Measurements from ENCODE around the gene TMEM255B. TPM values are rescaled to one million over a fixed set of nuclear protein-coding genes. Genes with fewer than 3 reads are reported as not detected.

The TMEM255B gene
- total RNA-seq, 1 experiment from 2014 or later, result 7.0 TPM

DNA sequence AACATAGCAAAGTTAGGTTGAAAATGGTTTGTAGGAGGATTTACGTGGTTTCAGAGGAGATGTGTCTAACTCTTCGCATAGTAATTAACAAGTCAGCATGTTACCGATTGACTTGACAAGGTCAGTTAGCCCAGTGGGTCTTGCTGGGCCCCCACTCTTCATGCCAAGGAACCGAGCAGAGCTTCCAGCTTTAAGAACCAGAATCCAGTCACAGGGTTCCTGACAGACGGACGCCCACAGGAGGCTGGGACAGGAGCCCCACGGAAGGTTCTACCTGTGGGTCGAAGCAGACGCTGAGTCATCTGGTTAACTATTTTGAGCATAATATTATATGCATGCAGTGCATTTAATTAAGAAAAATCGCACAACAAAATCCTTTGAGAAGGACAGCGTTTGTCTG is 3.5 kb downstream of the TMEM255B start:
- H3K9me3 Mint-ChIP-seq (ENCODE audit: unreplicated experiment), result no peaks in the 10 kb centered on the region
- peaks cover 6% of the 10 kb centered on the region for H3K4me1 Mint-ChIP-seq (ENCODE audit: insufficient read depth, unreplicated experiment)
- intact Hi-C loops (cut with micrococcal nuclease), result no loop called here
- H3K4me3 Mint-ChIP-seq (ENCODE audit: unreplicated experiment), result no peak overlapping the region
- no peaks in the 10 kb centered on the region for H3K27me3 Mint-ChIP-seq (ENCODE audit: insufficient read depth, unreplicated experiment)
- peaks cover 5% of the 10 kb centered on the region for H3K36me3 Mint-ChIP-seq (ENCODE audit: insufficient read depth, unreplicated experiment)
- no peak for DNase-seq (ENCODE audit: unreplicated experiment)
- ChIA-PET CTCF (interaction anchor here (0.6 kb wide), 1 partner anchor 16 kb away, joined by 3 read pairs; no protein-coding TSS in a partner anchor), POLR2A (no interaction called here)
- H3K27ac Mint-ChIP-seq (ENCODE audit: low read depth, unreplicated experiment), result no peak overlapping the region
- BruUV-seq (replicated peaks), result no TSS peak
- TF ChIP-seq, protein P1, sequence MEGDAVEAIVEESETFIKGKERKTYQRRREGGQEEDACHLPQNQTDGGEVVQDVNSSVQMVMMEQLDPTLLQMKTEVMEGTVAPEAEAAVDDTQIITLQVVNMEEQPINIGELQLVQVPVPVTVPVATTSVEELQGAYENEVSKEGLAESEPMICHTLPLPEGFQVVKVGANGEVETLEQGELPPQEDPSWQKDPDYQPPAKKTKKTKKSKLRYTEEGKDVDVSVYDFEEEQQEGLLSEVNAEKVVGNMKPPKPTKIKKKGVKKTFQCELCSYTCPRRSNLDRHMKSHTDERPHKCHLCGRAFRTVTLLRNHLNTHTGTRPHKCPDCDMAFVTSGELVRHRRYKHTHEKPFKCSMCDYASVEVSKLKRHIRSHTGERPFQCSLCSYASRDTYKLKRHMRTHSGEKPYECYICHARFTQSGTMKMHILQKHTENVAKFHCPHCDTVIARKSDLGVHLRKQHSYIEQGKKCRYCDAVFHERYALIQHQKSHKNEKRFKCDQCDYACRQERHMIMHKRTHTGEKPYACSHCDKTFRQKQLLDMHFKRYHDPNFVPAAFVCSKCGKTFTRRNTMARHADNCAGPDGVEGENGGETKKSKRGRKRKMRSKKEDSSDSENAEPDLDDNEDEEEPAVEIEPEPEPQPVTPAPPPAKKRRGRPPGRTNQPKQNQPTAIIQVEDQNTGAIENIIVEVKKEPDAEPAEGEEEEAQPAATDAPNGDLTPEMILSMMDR (IDR thresholded peaks at IDR 0.05; ENCODE audit: unreplicated experiment), result no peak

DNA sequence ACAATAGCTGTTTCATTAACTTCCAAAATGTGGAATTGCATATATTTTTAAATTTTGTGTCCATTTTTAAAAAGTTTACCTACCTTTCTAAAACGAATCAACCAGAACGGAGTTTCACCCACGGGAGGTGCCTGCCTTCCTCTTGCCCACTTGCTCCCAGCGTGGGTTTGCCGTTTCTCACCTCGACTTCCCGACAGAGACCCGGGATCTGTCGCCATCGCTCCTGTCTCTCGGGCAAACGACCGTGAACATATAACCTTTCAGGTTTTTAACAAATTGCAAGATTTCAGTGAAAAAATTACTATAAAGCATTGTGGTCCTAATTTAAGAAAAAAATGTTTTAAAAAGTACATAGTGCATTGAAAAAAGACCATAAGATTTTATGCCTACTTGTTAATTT is 4.2 kb downstream of the TMEM255B start:
- ChIA-PET POLR2A (no interaction called here), CTCF (interaction anchor here (0.6 kb wide), 1 partner anchor 15 kb away, joined by 3 read pairs; no protein-coding TSS in a partner anchor)
- intact Hi-C loops (cut with micrococcal nuclease), result no loop called here
- no peaks in the 10 kb centered on the region for H3K27me3 Mint-ChIP-seq (ENCODE audit: insufficient read depth, unreplicated experiment)
- H3K4me3 Mint-ChIP-seq (ENCODE audit: unreplicated experiment), result no peak overlapping the region
- H3K9me3 Mint-ChIP-seq (ENCODE audit: unreplicated experiment), result no peaks in the 10 kb centered on the region
- no peak for DNase-seq (ENCODE audit: unreplicated experiment)
- peaks cover 6% of the 10 kb centered on the region for H3K4me1 Mint-ChIP-seq (ENCODE audit: insufficient read depth, unreplicated experiment)
- H3K36me3 Mint-ChIP-seq (ENCODE audit: insufficient read depth, unreplicated experiment), result peaks cover 5% of the 10 kb centered on the region
- no TSS peak for BruUV-seq (replicated peaks)
- no peak overlapping the region for H3K27ac Mint-ChIP-seq (ENCODE audit: low read depth, unreplicated experiment)
- TF ChIP-seq, protein P1 (IDR thresholded peaks at IDR 0.05; ENCODE audit: unreplicated experiment), result no peak

DNA sequence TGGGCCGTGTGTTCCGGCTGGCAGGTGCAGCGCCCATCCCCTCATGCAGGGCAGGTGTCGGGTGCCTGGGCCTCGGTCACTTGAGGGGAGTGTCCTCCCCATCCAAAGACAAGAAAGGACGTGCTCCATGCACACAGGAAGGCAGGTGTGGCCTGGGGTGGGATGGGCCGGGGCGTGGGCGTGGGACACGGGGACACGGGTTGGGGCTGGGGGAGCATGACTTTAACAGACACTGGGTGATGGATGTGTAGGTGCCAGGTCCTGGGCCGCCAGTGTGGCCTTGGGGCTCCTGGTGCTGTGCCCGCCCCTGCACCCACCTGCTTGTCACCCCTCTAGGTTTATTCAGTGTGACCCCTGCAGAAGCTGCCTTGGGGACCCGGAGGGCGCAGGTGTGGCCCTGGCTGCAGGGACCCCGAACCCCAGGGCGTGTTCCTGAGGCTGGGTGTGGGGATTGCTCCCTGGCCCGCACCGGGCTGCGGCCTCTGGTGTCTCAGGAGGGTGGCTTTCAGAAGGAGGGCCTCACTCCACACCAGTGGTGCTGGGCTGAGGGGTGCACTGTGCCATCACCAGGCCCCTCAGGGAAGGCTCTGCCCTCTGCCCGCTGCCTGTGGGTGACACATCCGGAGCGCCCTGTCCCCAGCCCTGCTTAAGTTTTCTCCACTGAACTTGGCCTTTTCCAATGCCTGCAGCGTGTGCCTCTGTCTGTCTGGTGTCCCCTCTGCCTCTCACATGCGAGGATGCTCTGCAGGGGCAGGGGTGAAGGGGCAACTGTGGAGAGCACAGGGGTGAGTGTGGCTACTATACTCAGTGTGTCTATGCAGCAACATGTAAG is 5.2 kb downstream of the TMEM255B start:
- TF ChIP-seq, protein P1 (IDR thresholded peaks at IDR 0.05; ENCODE audit: unreplicated experiment), result no peak
- peaks cover 5% of the 10 kb centered on the region for H3K36me3 Mint-ChIP-seq (ENCODE audit: insufficient read depth, unreplicated experiment)
- ChIA-PET CTCF (no interaction called here), POLR2A (no interaction called here)
- intact Hi-C loops (cut with micrococcal nuclease), result no loop called here
- no peak for DNase-seq (ENCODE audit: unreplicated experiment)
- H3K27ac Mint-ChIP-seq (ENCODE audit: low read depth, unreplicated experiment), result no peak overlapping the region
- no peak overlapping the region for H3K4me3 Mint-ChIP-seq (ENCODE audit: unreplicated experiment)
- peaks cover 6% of the 10 kb centered on the region for H3K4me1 Mint-ChIP-seq (ENCODE audit: insufficient read depth, unreplicated experiment)
- BruUV-seq (replicated peaks), result no TSS peak
- H3K9me3 Mint-ChIP-seq (ENCODE audit: unreplicated experiment), result no peaks in the 10 kb centered on the region
- H3K27me3 Mint-ChIP-seq (ENCODE audit: insufficient read depth, unreplicated experiment), result no peaks in the 10 kb centered on the region

DNA sequence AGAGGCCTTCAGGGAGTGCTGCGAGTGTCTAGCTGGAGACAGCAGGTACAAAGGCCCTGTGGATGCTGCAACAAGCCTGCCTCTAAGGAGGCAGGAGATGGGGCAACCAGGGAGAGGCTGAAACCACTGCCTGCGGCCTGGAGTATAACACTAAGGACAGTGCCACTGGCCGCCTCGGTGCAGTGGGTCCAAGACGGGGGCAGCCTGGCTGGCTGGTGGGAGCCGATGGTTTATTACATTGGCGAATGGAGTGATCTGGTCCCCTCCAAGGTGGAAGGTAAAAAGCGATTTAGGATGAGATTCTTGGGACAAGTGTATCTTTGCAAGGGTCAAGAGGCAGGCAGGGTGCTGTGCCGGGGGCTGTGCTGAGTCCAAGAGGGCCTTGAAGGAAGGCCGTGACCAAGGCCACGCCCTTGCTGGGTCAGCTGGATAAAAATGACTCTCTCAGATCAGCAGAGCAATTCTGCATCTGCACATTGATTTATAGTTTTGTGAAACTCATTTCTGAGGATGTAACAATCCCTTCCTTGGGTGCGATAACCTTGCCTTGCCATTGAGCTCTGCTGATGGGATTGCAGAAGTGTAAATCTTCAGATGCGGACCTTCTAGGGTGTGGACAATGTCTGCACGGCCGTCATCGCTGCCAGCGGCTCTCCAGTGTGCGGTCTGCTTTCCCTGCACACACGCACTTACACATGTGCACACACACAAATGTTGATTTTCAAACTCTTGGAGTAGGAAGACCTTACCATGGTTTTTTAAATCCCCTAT is 6.0 kb downstream of the TMEM255B start:
- H3K4me3 Mint-ChIP-seq (ENCODE audit: unreplicated experiment), result no peak overlapping the region
- no peak for DNase-seq (ENCODE audit: unreplicated experiment)
- ChIA-PET CTCF (no interaction called here), POLR2A (no interaction called here)
- no peak overlapping the region for H3K27ac Mint-ChIP-seq (ENCODE audit: low read depth, unreplicated experiment)
- intact Hi-C loops (cut with micrococcal nuclease), result no loop called here
- H3K4me1 Mint-ChIP-seq (ENCODE audit: insufficient read depth, unreplicated experiment), result peaks cover 6% of the 10 kb centered on the region
- H3K27me3 Mint-ChIP-seq (ENCODE audit: insufficient read depth, unreplicated experiment), result no peaks in the 10 kb centered on the region
- TF ChIP-seq, protein P1 (IDR thresholded peaks at IDR 0.05; ENCODE audit: unreplicated experiment), result no peak
- no TSS peak for BruUV-seq (replicated peaks)
- no peaks in the 10 kb centered on the region for H3K9me3 Mint-ChIP-seq (ENCODE audit: unreplicated experiment)
- peaks cover 5% of the 10 kb centered on the region for H3K36me3 Mint-ChIP-seq (ENCODE audit: insufficient read depth, unreplicated experiment)

All from MCF 10A (cell line).